Liver (tissue), 3 donors: ENCODE data around the gene AKAP12.

Experiments
- CTCF ChIP-seq: fragments of 150-350 bp; IDR thresholded peaks from 2 replicates; pipeline ENCODE4 v1.5.1; 2017; ENCODE audit warnings: improper control_type of control experiment, low read depth, low read length; ENCODE audit not compliant: missing input control
- JUND ChIP-seq, 2 donors: IDR thresholded peaks; 2 replicates each; pipeline ENCODE4 v1.6.1; 2016; ENCODE audit warnings: antibody characterized with exemption in 2 of 2
- RAD21 ChIP-seq, 2 donors: IDR thresholded peaks; 2 replicates each; pipeline ENCODE4 v1.6.1; 2016; ENCODE audit warnings: antibody characterized with exemption in 2 of 2, mild to moderate bottlenecking in 2 of 2
- SP1 ChIP-seq: IDR thresholded peaks from 2 replicates; pipeline ENCODE4 v1.6.1; 2018; ENCODE audit warnings: antibody characterized with exemption, mild to moderate bottlenecking
- ZBTB33 ChIP-seq: IDR thresholded peaks from 2 replicates; pipeline ENCODE4 v1.6.1; 2016; ENCODE audit warnings: antibody characterized with exemption
- donor health status: healthy.
- donor health status: healthy.

GRCh38 chr6:151211075-151211474, 28.7 kb upstream of the AKAP12 start:
- no peak for TF ChIP-seq CTCF
- TF ChIP-seq JUND (IDR thresholded peaks at IDR 0.05): no peak
- no peak for TF ChIP-seq RAD21 (IDR thresholded peaks at IDR 0.05)
- TF ChIP-seq SP1: no peak
- TF ChIP-seq ZBTB33: no peak
